Measurements from ENCODE around the gene SLC16A14.
"Not testable (repeated sequence)": the region's sequence is repeated elsewhere in the genome, so short reads cannot be mapped to it uniquely, and the experiment has no call there.

The SLC16A14 gene, protein sequence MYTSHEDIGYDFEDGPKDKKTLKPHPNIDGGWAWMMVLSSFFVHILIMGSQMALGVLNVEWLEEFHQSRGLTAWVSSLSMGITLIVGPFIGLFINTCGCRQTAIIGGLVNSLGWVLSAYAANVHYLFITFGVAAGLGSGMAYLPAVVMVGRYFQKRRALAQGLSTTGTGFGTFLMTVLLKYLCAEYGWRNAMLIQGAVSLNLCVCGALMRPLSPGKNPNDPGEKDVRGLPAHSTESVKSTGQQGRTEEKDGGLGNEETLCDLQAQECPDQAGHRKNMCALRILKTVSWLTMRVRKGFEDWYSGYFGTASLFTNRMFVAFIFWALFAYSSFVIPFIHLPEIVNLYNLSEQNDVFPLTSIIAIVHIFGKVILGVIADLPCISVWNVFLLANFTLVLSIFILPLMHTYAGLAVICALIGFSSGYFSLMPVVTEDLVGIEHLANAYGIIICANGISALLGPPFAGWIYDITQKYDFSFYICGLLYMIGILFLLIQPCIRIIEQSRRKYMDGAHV

GRCh38 chr2:230068651-230069055, at the start of gene SLC16A14:
SLC16A14 (minus strand) TSS chr2:230068924; CDS start chr2:230059352, 9,572 bp downstream.
- DNase-seq = peak; percentile 67

DNA sequence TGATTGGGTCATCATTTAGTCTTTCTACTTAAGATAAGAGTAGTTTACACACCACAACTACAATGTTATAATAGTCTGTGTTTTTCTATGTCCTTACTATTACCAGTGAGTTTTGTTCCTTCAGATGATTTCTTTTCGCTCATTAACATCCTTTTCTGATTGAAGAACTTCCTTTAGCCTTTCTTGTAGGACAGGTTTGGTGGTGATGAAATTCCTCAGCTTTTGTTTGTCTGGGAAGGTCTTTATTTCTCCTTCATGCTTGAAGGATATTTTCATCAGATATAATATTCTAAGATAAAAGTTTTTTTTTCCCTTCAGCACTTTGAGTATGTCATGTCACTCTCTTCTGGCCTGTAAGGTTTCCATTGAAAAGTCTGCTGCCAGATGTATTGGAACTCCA, 38.0 kb upstream of the SLC16A14 start:
- no peak for DNase-seq

DNA sequence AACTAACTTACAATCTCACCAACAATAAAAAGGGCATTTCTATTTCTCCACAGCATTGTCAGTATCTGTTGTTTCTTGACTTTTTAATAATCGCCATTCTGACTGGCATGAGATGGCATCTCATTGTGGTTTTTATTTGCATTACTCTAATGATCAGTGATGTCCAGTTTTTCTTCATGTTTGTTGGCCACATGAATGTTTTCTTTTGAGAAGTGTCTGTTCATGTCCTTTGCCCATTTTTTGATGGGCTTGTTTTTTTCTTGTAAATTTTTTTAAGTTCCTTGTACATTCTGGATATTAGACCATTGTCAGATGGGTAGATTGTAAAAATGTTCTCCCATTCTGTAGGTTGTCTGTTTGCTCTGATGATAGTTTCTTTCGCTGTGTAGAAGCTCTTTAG, 33.2 kb upstream of the SLC16A14 start:
- DNase-seq = not testable (repeated sequence)

- DNase-seq = no peak
These were observed 29.1 kb upstream of the SLC16A14 start for GRCh38 chr2:230097841-230098240.

DNA sequence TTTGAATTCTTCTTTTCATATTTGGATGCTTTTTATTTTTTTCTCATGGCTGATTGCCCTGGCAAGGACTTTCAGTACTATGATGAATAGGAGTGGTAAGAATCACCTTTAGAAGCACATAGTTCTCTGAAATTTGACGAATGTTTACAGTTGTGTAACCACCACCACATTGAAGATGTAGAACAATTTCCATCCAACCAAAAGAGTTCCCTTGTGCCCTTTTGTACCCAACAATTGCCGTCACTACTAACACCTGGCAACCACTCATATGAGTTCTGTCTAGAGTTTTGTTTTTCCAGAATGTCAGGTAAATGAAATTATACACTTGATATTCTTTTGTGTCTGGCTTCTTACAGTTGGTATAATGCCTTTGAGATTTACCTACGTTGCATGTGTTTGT, 28.7 kb upstream of the SLC16A14 start:
- no peak for DNase-seq

DNA sequence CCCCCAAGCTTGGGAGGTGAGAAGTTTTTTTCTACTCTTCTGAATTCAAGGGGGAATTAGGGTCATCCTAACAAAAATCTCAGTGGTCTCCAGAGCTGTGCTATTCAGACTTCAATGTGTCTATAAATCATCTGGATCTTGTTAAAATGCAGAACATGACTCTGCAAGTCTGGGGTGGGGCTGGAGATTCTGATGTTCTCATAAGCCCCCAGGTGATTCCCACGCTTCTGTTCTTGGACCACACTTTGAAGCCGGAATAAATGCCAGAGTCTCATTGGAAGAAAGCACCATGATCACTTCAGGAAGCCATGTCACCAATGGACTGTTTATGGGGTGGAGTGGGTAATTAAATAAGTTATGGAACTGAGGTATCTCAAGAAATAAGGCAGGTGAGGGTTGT, 22.2 kb upstream of the SLC16A14 start:
- no peak for DNase-seq

DNA sequence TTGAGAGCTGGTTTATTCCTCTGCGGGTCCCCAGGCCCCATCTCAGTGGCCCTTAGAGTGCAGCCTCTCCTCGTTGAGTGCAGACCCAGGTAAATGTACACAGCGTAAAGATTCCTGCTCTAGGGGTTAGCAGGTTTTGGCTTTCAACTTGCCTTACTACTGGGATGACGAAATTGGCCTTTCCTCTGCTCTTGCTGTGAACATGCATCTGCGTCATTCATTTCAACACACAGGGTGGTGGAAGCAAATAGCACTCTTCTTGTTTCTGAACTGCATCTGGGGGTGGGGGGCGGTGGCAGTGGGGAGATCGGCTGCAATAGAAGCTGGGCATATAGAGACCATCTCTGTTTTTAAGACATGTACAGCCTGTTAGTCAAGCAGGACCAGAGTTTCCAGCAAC, 16.5 kb upstream of the SLC16A14 start:
- DNase-seq = no peak

GRCh38 chr2:230077851-230078547, 9.3 kb upstream of the SLC16A14 start:
- no peak for DNase-seq

DNA sequence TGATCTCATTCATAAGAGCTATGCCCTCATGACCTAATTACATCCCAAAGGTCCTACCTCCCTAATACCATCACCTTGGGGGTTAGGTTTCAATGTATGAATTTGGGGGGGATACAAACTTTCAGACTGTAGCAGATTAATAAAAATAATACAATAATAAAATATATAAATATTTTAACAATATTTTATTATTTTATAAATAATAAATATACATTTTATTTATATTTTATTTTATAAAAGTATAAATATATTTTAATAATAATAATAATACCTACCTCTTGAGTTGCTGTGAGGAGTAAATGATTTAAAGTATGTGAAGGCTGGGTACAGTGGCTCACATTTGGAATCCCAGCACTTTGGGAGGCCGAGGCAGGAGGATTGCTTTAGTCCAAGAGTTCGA, 8.1 kb upstream of the SLC16A14 start:
- no peak for DNase-seq

DNA sequence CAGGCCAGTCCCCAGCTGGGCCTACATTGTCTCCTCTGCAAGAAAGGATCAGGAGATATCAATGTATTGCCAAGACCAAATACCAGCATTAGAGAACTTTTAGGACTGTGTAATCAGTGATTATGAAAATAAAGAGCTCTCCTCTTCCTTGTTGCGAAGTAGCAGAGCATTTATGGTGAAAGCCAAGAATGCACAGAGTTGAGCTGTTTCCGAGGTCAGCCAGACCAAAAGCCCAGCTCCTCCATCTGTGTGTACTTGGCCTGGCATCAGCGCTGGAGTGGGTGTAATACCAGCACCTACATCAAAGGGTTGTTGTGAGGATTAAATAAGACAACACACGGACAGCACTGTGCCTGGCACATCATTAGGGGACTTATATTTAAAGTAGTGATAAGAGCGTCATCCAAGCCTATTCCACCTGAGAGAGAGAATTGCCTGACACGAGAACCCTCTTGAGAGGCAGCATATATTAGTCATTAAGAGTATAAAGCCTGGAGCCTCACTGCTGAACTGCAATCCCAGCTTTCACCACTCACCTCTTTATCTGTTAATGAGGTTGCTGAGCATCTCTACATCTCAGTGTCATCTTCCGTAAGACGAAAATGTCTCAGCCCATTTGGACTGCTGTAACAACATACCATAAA, 7.4 kb upstream of the SLC16A14 start:
- no peak for DNase-seq

DNA sequence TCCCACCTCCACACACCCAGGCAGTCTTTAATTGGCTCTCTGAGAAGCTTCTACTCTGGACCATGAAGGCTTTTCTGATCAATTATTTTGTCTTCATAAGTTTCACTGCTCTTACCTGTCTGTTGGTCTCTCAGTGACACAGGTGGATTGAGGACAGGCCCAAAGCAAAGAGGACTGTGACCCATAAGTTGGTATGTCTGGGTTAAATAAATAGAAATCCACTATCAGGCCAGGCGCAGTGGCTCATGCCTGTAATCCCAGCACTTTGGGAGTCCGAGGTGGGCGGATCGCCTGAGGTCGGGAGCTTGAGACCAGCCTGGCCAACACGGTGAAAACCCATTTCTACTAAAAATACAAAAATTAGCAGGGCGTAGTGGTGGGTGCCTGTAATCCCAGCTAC, 2.7 kb upstream of the SLC16A14 start:
- no peak for DNase-seq

DNA sequence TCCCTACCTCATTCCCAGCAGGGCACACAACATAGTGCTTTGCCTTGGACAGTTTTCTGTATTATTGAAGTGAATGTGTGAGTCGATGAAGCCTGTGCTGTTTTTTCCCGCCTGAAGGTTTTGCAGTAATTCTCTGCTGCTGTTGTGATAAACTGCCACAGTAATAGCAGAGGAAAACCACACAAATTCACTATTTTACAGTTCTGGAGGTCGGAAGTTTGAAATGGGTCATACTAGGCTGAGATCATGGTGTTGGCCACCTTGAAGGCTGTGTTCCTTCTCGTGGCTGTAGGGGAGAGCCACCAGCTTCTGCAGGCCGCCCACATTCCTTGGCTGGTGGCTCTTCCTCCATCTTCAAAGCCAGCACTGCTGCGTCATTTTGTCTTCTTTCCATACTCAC, 678 bp upstream of the SLC16A14 start:
- no peak for DNase-seq

DNA sequence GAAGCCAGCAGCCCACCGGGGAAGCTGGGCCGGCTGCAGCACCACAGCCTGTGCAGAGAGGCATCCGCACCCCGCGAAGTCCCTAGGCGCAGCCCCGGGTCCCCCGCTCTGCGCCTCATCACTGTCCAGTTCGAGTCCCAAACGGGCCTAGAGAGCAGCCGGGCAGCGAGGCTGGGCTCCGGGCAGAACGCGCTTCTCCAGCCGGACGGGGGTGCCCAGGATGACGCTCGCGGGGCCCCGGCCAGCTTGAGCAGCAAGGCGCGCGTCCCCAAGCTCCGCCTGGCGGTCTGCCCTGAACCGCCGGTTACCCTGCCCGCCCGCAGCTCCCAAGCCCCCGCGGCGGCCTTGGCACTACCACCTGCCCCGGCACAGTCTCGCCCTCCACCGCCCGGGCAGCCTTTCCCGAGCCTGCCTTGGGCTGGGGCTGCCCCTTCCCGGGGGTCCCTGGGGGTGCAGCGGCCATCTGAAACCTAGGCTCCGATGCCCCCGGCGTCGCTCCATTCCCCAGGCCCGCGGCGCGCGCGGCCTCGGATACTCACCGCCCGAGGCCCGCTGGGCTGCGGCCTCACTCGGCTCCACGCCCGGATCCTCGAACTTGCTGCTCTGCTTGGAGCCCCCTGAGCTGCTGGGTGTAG, 591 bp downstream of the SLC16A14 start:
- peak; percentile 76 for DNase-seq

DNA sequence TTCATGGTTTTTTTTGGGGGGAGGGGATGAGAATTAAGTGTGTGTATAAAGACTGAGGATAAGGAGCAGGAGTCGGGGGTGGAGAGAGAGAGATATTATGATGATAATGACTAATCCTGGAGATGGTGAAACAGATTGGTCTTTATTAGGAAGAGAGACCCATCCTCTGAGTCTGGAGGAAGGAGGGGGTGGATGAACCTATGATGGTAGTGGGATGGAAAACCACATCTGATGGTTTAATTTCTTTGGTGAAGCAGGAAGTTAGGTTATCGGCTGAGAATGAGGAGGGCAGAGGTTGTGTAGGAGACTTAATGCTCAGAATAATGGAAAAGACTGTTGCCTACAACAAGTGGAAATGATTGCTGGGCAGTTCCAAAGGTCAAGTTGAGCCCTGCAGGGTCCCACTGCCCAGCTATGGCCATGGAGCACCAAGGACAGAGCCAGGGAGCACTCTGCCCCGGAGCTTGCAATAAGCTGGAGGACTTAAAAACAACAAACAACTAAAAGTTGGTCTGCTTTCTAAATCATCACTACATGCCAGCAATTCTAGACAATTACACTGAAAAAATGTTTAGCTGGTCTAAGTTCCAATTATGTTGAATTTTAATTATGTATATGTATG, 7.9 kb downstream of the SLC16A14 start:
- DNase-seq = no peak

GRCh38 chr2:230053753-230054478, 14.8 kb downstream of the SLC16A14 start:
- no peak for DNase-seq

DNA sequence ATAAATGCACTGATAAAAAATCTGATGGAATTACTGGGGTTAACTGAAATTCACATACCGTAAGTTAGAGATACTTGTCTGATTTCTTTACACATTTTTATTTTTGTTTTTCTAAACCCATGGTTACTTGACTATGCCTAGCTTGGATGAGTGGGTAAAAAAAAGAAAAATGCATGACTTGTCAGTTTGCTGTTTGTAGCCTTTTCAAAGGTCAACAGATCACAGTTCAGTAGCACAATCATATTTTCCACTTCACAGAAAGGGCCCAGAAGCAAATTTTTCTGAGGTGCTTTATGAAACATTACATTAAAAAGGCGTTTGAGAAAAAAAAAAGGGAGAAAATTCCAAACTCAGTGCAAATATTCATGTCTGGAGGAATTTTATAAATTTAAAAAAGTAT, 16.4 kb downstream of the SLC16A14 start:
- DNase-seq = no peak

GRCh38 chr2:230050136-230050535, 18.6 kb downstream of the SLC16A14 start:
- DNase-seq = no peak

DNA sequence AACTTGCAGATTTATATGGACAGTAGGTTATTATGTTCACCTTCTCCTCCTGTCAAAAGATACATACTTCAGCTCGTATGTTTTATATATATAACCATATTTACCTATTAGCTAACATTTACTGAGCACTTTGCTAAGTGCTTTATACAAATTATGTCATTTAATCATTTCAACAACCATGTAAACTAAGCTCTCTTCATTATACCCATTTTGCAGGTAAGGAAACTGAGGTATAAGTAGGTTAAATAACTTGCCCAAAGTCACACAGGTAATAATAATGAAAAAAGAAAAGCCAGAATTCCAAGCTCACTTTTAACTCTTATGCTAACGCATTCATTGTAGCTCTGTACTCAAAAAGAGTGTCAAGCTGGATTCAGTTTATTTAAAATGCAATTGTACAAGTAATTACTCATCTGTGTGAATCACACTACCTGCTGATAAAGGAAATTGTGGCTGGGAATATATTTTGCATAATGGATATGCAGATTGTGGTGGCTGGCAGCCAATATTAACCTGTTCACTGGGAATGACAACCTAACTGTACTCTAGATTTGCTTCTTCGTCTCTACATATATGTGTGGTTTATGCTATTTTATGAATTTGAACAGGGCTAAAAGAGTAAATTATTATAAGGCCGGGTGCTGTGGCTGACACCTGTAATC, 20.6 kb downstream of the SLC16A14 start:
- DNase-seq = no peak

DNA sequence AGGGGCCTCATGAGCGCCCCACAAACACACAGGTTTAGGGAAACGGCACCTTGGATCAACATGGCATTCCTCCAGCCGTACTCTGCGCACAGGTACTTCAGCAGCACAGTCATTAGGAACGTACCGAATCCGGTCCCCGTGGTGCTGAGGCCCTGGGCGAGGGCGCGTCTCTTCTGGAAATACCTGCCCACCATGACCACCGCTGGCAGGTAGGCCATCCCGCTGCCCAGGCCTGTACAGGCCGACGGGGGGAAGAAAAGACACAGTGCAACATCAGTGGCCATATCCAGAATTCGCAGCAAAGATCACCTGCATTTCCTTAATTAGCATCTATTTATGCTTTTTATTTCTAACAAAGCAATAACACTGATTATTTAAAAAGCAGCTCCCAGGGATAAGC, 22.2 kb downstream of the SLC16A14 start:
- no peak for DNase-seq

DNA sequence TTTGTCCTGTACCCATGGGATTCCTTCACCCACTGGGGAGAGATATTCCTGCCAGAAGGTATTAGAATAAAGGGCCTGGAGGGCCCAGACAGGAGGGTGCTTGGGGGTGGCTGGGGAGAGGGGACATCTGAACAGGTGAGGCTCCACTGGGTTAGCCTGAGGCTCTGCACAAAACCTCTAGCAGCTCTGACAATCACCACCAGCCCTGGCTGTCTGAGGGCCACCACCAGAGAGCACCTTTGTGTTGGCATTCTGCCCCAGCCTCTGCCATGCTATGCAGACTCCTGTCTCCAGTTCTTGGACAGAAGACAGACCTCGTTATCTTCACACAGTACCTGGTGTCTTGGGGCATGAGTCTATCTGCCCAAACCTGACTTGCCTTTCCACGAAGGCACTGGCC, 25.3 kb downstream of the SLC16A14 start:
- no peak for DNase-seq

GRCh38 chr2:230043025-230043424, 25.7 kb downstream of the SLC16A14 start:
- no peak for DNase-seq

Measured in right forelimb (tissue), 1 donor.